ENCODE measurements around the gene HOMER2. TPM values are rescaled to one million over a fixed set of nuclear protein-coding genes. Genes with fewer than 3 reads are reported as not detected.
"Not testable (repeated sequence)": the region's sequence is repeated elsewhere in the genome, so short reads cannot be mapped to it uniquely, and the experiment has no call there.

HOMER2 gene
- total and polyA plus RNA-seq, 4 donors = 22.4 to 36.0 (median 27.8) TPM

DNA sequence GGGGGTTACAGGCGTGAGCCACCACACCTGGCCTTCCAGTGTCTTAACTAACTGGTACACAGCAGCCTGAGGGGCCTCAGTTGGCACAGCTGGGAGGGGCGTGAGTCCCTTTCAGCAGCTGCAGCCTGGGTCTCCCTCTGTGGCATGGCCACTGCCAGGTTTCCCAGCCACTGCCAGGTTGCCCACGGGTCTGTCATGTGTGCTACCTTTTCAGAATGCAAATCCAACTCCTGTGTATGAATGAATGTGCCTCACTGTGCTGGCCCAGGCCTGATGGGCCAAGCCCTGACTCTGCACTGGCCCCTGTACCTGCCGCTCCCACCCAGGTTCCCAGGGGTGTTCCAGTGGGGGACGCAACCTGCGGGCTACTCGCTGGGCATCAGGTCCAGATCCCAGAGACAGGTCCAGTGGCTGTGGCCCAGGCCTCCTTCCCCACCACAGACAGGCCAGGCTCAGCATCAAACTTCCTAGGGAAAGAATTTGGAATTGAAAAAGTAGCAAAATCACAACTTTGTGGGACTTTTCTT is 117.1 kb downstream of the HOMER2 start:
- Histone ChIP-seq H3K4me3 (ENCODE audit: low read depth, low read length) (no peak overlapping the region), H3K36me3 (ENCODE audit: control insufficient read depth, insufficient read depth, low read length) (peaks cover 49% of the 10 kb centered on the region), H3K4me1 (ENCODE audit: control insufficient read depth, insufficient read depth, low read length) (no peaks in the 10 kb centered on the region), H3K27me3 (ENCODE audit: control insufficient read depth, insufficient read depth, low read length) (no peaks in the 10 kb centered on the region), H3K27ac (ENCODE audit: low read depth, low read length) (no peak overlapping the region), H3K9me3 (ENCODE audit: control insufficient read depth, insufficient read depth, low read length) (no peaks in the 10 kb centered on the region)
- 96% methylated on average over 5 of the region's 7 CpGs for WGBS (ENCODE audit: insufficient coverage)
- DNase-seq (ENCODE audit: low read depth in 4 of 6, low spot score in 6 of 6) = no peak

DNA sequence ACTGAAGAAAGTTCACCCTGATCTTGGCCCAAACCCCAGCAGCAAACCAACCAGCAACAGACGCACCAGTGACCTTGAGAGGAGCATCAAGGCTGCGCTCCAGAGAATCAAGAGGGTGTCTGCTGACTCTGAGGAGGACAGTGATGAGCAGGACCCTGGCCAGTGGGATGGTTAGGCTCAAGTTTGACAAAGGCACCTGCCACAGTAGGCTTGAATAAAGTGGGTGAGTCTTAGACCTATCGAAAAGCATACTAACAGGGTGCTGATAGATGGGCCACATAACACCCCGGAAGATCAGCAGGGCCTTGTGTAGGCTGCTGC is 119.2 kb downstream of the HOMER2 start:
- Histone ChIP-seq H3K27ac (ENCODE audit: low read depth, low read length) (no peak overlapping the region), H3K4me3 (ENCODE audit: low read depth, low read length) (no peak overlapping the region), H3K36me3 (ENCODE audit: control insufficient read depth, insufficient read depth, low read length) (peaks cover 59% of the 10 kb centered on the region), H3K9me3 (ENCODE audit: control insufficient read depth, insufficient read depth, low read length) (no peaks in the 10 kb centered on the region), H3K27me3 (ENCODE audit: control insufficient read depth, insufficient read depth, low read length) (no peaks in the 10 kb centered on the region), H3K4me1 (ENCODE audit: control insufficient read depth, insufficient read depth, low read length) (no peaks in the 10 kb centered on the region)
- DNase-seq (ENCODE audit: low read depth in 4 of 6, low spot score in 6 of 6) = no peak
- WGBS (ENCODE audit: insufficient coverage) = 97% methylated on average over 3 of the region's 4 CpGs

DNA sequence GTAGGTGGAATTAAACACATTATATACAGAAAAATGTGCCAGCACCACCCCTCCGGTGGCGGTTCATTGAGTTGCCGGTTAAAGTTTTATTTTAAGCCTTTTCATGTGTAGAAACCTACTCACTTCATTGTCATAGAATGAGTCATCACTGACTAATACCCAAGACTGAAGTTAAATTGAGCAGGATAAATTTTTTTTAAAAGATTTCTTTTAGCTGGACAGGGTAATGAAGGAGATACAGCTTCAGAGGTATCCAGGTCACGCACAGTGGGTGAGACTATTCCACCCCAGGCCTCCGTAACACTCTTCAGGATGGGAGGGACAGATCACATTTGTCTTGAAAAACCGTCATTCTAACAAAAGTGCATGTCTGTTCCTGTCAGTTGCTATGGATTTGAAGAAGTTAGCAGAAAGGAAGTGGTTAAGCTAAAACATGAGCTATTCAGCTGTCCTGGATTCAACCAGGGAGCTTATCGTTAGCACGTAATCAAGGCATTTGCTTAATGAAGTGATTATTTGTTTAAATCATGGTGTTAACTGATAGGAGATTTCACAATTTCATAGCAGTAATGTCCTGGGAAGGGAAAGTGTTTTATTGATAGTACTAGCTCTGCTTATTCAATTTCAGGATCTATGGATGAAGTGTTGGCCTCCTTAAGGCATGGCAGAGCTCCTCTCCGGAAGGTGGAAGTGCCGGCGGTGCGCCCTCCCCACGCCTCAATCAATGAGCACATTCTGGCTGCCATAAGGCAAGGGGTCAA is 119.7 kb downstream of the HOMER2 start:
- H3K4me3 ChIP-seq (ENCODE audit: low read depth, low read length) = no peak overlapping the region
- no peak for DNase-seq (ENCODE audit: low read depth in 4 of 6, low spot score in 6 of 6)
- H3K27ac ChIP-seq (ENCODE audit: low read depth, low read length) = no peak overlapping the region
- WGBS (ENCODE audit: insufficient coverage) = 70% methylated on average over 6 of the region's 13 CpGs
- H3K36me3 ChIP-seq (ENCODE audit: control insufficient read depth, insufficient read depth, low read length) = peaks cover 63% of the 10 kb centered on the region
- H3K27me3 ChIP-seq (ENCODE audit: control insufficient read depth, insufficient read depth, low read length) = no peaks in the 10 kb centered on the region
- no peaks in the 10 kb centered on the region for H3K9me3 ChIP-seq (ENCODE audit: control insufficient read depth, insufficient read depth, low read length)
- H3K4me1 ChIP-seq (ENCODE audit: control insufficient read depth, insufficient read depth, low read length) = no peaks in the 10 kb centered on the region

DNA sequence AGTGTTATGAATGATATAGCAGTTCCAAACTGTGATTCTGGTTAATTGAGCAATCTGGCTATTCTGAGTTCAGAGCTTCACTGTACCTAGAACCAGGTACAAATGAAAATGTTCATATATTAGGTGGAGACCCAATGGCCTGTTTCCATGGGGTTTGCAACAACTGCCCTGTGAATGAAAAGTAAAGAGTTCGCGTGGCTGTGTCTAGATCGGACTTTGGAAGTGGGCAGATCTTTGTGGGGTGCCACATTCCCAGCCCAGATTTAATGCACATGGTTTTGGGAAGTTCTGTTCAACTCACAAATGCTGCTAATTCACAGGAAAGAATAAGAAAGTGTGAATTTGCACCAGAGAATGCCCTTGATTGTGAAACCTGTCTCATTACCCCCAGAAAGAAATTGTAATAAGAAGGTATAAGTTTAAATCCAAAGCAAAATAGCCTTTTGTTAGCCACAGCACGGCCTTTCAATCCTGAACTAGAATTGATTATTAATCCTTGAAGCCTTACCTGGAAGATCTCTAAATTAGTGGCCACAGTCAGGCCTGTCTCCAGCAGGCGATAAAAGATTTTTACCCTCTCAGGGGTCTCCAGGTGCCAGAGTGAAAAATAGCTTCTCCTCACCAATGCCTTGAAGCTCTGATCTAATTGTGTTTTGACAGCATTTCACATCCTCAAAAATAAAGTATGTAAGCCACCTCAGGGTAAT is 120.5 kb downstream of the HOMER2 start:
- Histone ChIP-seq H3K9me3 (ENCODE audit: control insufficient read depth, insufficient read depth, low read length) (no peaks in the 10 kb centered on the region), H3K27ac (ENCODE audit: low read depth, low read length) (no peak overlapping the region), H3K4me3 (ENCODE audit: low read depth, low read length) (no peak overlapping the region), H3K4me1 (ENCODE audit: control insufficient read depth, insufficient read depth, low read length) (no peaks in the 10 kb centered on the region), H3K36me3 (ENCODE audit: control insufficient read depth, insufficient read depth, low read length) (peaks cover 62% of the 10 kb centered on the region), H3K27me3 (ENCODE audit: control insufficient read depth, insufficient read depth, low read length) (no peaks in the 10 kb centered on the region)
- WGBS (ENCODE audit: insufficient coverage) = 84% methylated on average over 4 of the region's 5 CpGs
- no peak for DNase-seq (ENCODE audit: low read depth in 4 of 6, low spot score in 6 of 6)

DNA sequence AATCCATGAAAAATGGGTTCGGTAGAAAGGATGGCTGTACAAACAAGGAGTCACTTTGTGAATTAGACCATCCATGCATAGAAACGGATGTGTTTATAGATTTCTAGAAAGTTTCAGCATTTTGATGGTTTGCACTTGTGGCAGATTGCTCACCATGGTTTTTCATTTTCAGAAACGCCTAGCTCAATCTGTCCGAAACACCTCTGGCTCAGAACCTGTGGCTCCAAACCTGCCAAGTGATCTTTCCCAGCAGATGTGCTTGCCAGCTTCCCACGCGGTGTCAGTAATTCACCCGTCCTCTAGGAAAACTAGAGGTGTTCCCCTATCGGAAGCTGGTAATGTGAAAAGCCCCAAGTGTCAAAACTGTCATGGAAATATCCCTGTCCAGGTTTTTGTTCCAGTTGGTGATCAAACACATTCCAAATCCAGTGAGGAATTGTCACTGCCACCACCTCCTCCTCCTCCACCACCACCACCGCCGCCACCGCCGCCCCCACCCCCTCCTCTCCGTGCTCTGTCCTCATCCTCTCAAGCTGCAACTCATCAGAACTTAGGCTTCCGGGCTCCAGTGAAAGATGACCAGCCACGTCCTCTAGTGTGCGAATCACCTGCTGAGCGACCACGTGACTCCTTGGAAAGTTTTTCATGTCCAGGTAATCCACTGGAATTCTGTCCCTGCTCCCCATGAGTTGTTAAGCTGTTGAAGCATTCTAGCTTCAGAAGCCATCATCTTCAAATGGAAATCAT is 121.9 kb downstream of the HOMER2 start:
- no peak overlapping the region for H3K4me3 ChIP-seq (ENCODE audit: low read depth, low read length)
- H3K36me3 ChIP-seq (ENCODE audit: control insufficient read depth, insufficient read depth, low read length) = peaks cover 51% of the 10 kb centered on the region
- WGBS (ENCODE audit: insufficient coverage) = 86% methylated on average over 17 of the region's 18 CpGs

DNA sequence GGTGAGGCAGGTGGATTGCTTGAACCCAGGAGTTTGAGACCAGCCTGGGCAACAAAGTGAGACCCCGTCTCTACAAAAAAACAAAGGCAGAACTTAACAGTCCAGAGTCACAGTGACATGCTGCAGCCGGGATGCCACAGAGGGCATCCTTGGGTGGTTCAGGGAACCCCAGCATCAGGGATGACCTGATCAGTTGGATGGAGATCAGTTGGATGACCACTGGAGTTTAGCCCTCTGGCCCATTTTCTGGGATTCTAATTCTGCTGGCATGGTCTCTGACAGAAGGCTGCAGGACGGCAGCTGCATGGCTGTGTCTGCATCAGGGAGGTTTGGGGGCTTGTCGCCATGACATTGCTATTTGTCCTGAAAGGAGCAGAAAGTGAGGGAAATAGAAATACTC is 123.3 kb downstream of the HOMER2 start:
- DNase-seq (ENCODE audit: low read depth in 4 of 6, low spot score in 6 of 6) = no peak
- Histone ChIP-seq H3K36me3 (ENCODE audit: control insufficient read depth, insufficient read depth, low read length) (peaks cover 52% of the 10 kb centered on the region), H3K27me3 (ENCODE audit: control insufficient read depth, insufficient read depth, low read length) (no peaks in the 10 kb centered on the region), H3K27ac (ENCODE audit: low read depth, low read length) (no peak overlapping the region), H3K4me1 (ENCODE audit: control insufficient read depth, insufficient read depth, low read length) (no peaks in the 10 kb centered on the region), H3K4me3 (ENCODE audit: low read depth, low read length) (no peak overlapping the region), H3K9me3 (ENCODE audit: control insufficient read depth, insufficient read depth, low read length) (no peaks in the 10 kb centered on the region)
- 95% methylated on average over 4 of the region's 4 CpGs for WGBS (ENCODE audit: insufficient coverage)

More for the DNA sequence above, 121.9 kb downstream of the HOMER2 start:
- no peak for DNase-seq (ENCODE audit: low read depth in 4 of 6, low spot score in 6 of 6)
- no peaks in the 10 kb centered on the region for H3K4me1 ChIP-seq (ENCODE audit: control insufficient read depth, insufficient read depth, low read length)
- H3K27me3 ChIP-seq (ENCODE audit: control insufficient read depth, insufficient read depth, low read length) = no peaks in the 10 kb centered on the region
- H3K27ac ChIP-seq (ENCODE audit: low read depth, low read length) = no peak overlapping the region
- no peaks in the 10 kb centered on the region for H3K9me3 ChIP-seq (ENCODE audit: control insufficient read depth, insufficient read depth, low read length)

DNA sequence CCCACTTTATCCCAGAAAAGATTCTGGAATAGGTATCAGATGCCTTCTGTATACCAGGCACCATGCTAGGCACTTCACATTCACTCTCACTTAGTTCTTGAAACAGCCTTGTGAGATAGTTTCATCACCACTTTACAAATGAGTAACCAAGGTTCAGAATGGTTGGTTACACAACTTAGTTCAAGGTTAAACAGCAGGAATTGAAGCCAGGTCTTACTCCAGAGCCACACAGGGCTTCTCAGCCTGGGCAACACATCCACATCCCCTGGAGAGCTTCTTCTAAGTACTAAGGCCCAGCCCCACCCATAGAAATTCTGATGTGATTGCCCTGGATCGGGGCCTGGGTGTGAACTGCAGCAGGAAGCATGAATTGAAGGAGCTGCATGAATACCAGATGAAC is 124.4 kb downstream of the HOMER2 start:
- Histone ChIP-seq H3K27me3 (ENCODE audit: control insufficient read depth, insufficient read depth, low read length) (no peaks in the 10 kb centered on the region), H3K4me3 (ENCODE audit: low read depth, low read length) (no peak overlapping the region), H3K36me3 (ENCODE audit: control insufficient read depth, insufficient read depth, low read length) (peaks cover 48% of the 10 kb centered on the region), H3K4me1 (ENCODE audit: control insufficient read depth, insufficient read depth, low read length) (no peaks in the 10 kb centered on the region), H3K27ac (ENCODE audit: low read depth, low read length) (no peak overlapping the region), H3K9me3 (ENCODE audit: control insufficient read depth, insufficient read depth, low read length) (no peaks in the 10 kb centered on the region)
- 100% methylated on average over 1 of the region's 1 CpG for whole genome bisulfite sequencing (ENCODE audit: insufficient coverage)
- DNase-seq (ENCODE audit: low read depth in 4 of 6, low spot score in 6 of 6) = no peak

DNA sequence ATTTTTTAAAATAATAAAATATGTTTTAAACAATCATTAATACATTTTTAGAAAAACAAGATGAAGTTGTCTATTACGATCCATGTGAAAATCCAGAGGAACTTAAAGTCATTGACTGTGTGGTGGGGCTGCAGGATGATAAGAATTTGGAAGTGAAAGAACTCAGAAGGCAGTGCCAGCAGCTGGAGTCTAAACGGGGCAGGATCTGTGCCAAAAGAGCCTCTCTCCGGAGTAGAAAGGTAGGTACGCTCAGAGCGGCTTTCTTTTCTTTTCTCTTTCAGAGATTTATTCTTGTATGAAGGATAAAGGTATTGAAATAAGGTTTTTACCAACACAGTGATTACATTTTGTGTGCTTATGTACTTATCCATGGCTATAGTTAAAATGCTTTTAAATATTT is 129.5 kb downstream of the HOMER2 start:
- DNase-seq (ENCODE audit: low read depth in 4 of 6, low spot score in 6 of 6) = no peak
- no peaks in the 10 kb centered on the region for H3K9me3 ChIP-seq (ENCODE audit: control insufficient read depth, insufficient read depth, low read length)
- H3K4me1 ChIP-seq (ENCODE audit: control insufficient read depth, insufficient read depth, low read length) = no peaks in the 10 kb centered on the region
- no peak overlapping the region for H3K27ac ChIP-seq (ENCODE audit: low read depth, low read length)
- no CpG with 5 or more reads among the region's 5 CpGs for WGBS (ENCODE audit: insufficient coverage)
- H3K4me3 ChIP-seq (ENCODE audit: low read depth, low read length) = no peak overlapping the region
- H3K27me3 ChIP-seq (ENCODE audit: control insufficient read depth, insufficient read depth, low read length) = no peaks in the 10 kb centered on the region
- H3K36me3 ChIP-seq (ENCODE audit: control insufficient read depth, insufficient read depth, low read length) = peaks cover 35% of the 10 kb centered on the region

DNA sequence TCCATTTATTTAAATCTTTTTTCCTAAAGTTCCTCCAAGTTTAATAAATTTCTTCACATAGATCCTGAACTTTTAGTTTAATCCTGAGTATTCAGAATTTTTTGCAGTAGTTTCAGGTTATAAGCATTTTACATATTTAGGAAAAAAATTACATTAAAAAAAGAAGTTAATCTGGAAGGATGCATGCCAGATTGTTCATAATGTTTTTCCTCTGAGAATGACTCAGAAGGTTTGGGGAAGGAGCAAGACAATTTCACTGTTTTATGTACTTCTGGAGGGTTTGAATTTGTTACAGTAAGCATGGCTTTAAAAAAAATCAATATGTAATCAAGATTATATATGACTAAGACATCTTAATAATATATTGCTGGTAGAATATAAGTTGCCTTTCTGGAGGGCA is 130.7 kb downstream of the HOMER2 start:
- not testable (repeated sequence) for H3K4me3 ChIP-seq (ENCODE audit: low read depth, low read length); DNase-seq (ENCODE audit: low read depth in 4 of 6, low spot score in 6 of 6); H3K9me3 ChIP-seq (ENCODE audit: control insufficient read depth, insufficient read depth, low read length); H3K27me3 ChIP-seq (ENCODE audit: control insufficient read depth, insufficient read depth, low read length); H3K27ac ChIP-seq (ENCODE audit: low read depth, low read length); H3K4me1 ChIP-seq (ENCODE audit: control insufficient read depth, insufficient read depth, low read length)
- H3K36me3 ChIP-seq (ENCODE audit: control insufficient read depth, insufficient read depth, low read length) = peaks cover 28% of the 10 kb centered on the region

Measured in spinal cord (tissue), 10 donors.